Measurements from ENCODE around the gene ZNF407.

ZNF407 gene

DNA sequence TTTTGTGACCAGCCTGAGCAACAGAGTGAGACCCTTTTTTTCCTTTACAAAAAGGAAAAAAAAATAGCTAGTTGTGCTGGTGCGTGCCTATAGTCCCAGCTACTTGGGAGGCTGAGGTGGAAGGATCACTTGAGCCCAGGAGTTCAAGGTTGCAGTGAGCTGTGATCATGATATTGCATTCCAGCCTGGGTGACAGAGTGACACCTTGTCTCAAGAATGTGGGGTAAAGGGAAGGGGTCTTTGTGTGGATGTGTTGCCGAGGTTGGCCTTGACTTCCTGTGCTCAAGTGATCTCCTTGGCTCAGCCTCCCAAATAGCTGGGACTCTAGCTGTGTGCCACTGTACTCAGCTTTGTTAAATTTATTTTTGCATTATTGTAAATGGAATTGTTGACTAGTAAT lies 120.6 kb downstream of the ZNF407 start:
- DNase-seq (ENCODE audit: low read depth in 4 of 4, low spot score in 1 of 4), result no peak

DNA sequence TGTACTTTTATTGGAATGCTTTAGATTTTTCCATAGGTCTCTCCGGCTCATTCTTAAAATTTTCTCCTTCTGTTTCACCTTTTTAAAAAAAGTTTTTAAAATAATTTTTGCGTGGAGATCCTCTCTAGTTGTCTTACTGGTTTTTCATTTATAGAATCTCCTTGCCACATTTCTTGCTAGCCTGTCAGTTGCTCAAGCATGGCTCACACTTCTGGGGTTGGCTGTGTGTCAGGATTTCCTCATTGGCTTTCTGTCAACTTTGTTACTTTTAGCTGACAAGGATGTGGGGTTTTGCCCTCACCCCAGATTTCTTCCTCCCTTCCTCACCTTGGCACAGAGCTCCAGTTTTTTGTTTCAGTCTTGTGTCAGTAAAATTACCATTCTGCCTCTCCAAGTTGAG lies 124.6 kb downstream of the ZNF407 start:
- no peak for DNase-seq (ENCODE audit: low read depth in 4 of 4, low spot score in 1 of 4)

DNA sequence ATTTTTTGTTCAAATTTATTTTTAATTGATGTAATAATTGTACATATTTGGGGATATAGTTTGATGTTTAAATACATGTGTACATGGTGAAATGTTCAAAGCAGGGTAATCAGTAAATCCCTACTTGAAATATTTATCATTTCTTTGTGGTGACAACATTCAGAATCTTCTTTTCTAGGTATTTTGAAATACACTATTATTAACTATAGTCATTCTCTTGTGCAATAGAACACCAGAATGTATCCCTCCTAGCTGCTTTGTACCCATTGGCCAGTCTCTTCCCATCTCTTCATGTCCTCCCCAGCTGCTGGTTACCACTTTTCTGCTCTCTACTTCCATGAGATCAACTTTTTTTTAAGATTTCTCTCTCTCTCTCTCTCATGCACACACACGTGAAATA lies 126.5 kb downstream of the ZNF407 start:
- no peak for DNase-seq (ENCODE audit: low read depth in 4 of 4, low spot score in 1 of 4)

DNA sequence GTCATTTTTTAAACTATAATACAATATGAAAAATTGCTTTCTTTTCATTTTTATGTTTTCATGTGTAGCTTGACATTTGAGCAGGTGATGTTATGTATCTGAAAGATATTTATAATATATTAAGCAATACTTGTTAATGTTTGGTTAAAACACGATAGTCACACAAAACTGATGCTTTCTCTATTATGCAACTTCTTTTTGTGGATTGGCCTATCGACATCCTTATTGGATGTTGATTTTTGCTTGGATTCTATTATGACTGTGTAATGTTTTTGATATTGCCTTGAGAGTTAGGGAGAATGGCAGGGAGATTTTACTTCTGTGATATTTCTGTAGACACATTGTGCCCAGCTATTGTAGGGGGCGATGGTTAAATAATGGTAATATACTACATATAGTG lies 128.0 kb downstream of the ZNF407 start:
- no peak for DNase-seq (ENCODE audit: low read depth in 4 of 4, low spot score in 1 of 4)

DNA sequence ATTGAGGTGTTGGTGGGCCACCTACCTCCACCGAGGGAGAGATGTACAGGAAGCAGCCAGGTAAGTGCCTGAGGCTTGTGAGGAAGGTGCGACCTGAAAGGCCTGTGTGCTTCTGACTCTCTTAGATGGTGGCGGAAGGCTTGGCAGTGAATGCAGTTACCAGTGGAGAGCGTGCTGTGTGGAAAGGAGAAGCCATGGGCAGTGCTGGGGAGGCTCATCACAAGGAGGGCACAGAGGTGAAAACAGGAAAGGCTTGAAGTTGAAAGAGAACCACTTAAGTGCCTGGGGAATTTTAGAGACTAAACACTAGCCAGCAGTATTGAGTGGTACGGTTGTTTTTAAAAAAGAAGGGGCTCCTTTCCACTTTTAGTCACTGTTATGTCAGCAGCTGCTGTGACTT lies 130.9 kb downstream of the ZNF407 start:
- no peak for DNase-seq (ENCODE audit: low read depth in 4 of 4, low spot score in 1 of 4)

DNA sequence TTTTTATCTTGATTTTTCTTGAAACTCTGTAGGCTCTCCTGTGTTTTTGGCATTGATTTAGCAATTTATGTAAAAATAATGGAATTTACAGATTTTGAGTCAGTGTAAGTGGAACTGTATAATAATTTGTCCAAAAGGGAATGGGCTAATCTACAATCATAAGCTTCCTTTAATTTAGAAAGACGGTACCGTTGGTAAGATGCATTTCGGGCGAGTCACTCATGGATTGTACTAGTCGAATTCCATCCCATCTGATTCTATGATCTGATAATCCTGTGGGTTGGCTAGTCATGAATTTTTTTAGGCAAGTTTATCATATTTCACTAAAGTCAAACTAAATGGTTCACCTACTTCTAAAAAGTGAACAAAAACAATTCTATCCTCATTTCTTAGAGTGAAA lies 133.4 kb downstream of the ZNF407 start:
- DNase-seq (ENCODE audit: low read depth in 4 of 4, low spot score in 1 of 4), result no peak

DNA sequence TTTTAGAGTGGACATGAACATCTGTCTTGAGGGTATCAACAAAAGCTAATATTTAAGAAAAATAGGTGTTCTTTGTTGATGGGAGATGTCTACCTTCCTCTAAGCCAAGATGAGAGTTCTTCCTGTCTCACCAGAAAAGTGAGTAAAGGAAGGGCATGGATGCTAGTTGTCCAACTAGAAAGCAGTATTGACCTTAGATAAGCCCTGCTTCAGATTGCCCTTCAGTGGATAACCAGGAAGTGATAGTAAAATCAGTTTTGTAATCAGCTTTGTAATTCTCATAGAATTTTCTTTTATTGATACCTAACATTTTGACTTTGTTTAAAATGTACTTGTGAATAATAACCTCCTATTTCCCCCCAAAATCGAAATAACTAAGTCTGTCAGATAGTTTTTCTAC lies 134.7 kb downstream of the ZNF407 start:
- DNase-seq (ENCODE audit: low read depth in 4 of 4, low spot score in 1 of 4), result no peak

DNA sequence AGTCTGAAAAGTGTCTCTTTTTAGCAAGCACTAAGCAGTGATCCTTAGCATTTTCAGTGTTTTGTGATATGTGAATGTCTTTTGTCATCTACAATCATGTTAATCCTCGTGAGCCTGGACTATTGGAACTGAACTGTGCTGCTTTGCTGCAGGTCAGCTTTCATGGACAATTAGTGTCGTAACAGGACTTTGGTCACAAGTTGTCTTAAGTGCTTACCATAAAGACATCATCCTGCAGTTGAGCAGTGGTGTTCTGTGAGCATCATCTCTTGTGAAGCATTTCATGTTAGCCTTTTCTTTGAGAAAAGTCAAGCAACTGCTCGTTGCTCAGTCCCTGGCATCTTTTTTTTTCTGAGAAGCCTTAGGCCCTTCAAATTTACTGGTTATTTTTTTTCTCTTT lies 135.9 kb downstream of the ZNF407 start:
- DNase-seq (ENCODE audit: low read depth in 4 of 4, low spot score in 1 of 4), result no peak

DNA sequence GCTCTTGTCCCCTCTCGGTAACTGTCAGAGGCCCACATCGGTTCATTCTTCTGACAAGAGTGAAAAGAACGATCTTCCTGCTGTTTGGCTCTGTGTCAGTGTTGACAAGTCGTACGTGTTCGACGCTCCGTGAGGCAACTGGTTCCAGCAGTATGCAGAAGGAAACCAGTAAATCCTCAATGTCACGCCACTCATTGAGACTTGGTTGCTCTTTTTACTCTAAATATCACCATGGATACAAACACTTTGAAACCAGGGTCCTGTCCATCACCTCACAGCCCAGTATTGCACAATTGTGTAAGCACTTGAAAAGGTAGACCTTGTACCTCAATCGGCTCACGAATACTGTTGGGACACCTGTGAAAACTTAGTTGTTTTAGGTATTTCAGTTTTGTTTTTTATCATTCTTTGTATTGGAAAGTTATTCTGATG lies 136.4 kb downstream of the ZNF407 start:
- DNase-seq (ENCODE audit: low read depth in 4 of 4, low spot score in 1 of 4), result no peak

DNA sequence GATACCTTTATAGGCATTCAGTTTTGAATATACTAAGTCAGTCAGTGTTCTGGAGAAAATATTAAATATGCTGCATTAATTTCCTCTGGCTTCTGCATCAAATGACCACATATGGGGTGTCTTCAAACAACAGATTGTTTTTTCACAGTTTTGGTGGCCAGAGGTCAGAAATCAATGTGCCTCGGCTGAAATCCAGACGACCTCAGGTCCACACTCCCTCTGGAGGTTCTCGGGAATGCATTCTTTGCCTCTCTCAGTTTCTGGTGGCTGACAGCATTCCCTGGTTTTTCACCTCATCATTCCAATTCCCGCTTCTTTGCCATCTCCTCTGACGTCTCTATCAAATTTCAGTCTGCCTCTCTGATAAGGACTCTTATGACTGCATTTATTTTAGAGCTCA lies 142.3 kb downstream of the ZNF407 start:
- no peak for DNase-seq (ENCODE audit: low read depth in 4 of 4, low spot score in 1 of 4)

DNA sequence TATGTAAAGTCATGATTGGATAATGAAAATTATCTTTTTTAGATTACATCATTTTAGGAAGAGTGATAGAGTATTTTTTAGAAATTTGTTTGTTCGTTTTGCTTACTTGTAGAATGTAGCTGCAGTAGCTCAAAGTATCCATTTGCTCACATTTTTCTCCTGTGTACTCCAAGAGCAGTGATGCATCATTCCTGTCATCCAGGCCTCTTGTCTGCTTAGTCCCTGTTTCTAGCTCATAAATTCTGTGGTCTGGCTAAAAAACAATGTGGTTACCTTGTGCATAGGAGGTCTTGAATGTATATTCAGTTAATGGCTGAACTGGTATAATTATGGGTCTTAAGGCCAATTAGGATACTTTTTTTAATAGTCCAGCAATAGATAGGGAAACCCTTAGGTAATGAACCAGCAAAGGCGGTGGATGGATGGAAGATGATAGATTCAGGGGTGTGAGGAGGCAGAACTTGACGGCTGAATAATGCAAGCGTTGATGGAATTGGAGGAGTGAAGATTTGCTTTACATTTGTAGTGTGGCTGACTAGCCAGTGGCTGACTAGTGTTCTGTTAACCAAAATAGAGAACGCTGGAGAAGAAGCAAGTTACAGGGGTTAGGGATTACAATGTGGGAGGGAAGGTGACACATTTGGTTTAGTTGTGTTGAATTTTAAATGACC lies 145.0 kb downstream of the ZNF407 start:
- DNase-seq (ENCODE audit: low read depth in 4 of 4, low spot score in 1 of 4), result no peak

DNA sequence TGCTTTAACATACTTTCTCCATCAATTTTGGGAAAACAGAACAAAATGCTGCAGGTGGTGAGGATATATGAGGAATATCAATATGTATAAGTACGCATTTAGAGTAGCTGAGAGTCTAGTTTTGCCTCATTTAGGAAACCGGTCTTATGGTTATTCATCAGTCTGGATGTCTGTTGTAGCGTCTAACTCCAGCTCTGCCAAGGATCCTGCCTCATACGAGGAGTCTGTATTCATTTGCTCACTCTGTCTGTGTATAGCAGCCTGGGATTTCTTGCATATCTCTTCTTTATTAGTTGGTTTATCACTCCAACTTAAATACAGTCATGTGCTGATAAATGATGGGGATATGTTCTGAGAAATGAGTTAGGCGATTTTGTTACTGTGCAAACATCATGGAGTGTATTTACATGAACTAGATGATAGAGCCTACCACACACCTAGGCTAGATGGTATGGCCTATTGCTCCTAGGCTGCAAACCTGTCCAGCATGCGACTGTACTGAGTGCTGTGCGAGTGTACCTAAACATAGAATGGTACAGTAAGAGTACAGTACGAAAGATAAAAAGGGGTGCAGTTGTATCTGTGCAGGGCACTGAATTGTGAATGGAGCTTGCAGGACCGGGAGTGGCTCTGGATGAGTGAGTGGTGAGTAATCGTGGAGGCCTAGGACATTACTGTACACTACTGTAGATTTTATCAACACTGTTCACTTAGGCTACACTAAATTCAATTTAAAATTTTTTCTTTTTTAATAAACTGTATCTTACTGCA lies 148.1 kb downstream of the ZNF407 start:
- DNase-seq (ENCODE audit: low read depth in 4 of 4, low spot score in 1 of 4), result no peak

DNA sequence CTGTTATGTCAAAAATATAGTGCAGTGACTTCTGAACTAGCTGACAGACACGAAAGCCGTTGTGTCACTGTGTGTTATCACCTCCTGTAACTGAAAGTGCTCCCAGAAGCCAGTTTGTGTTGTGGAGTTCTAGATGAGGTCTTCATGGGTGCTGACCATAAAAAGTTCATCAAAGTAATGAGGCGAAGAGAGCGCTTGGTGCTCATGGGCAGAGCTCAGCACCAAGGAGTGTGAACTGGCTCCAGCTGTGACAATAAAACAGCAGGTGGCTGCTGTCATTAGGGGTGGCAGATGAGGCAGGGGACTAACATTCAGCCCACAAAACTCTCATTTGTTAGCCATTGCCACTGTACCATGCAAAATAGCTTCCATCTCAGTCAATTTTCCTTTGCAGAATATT lies 151.1 kb downstream of the ZNF407 start:
- DNase-seq (ENCODE audit: low read depth in 4 of 4, low spot score in 1 of 4), result no peak

DNA sequence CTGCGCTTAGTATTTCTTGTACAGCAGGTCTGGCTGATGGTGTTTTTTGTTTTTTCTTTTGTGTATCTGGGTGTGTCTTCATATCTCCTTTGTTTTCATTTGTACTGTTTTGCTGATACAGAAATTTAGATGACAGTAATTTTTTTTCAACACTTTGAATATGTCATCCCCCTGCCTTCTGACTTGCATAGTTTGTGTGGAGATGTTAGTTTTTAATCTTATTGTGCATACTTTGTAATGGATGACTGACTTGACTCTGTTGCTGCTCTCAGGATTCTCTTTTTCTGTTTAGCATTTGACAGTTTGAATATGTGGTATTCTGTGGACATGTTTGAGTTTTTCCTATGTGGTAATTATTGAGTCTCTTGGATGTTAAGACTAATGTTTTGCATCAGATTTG lies 161.3 kb downstream of the ZNF407 start:
- no peak for DNase-seq (ENCODE audit: low read depth in 4 of 4, low spot score in 1 of 4)

DNA sequence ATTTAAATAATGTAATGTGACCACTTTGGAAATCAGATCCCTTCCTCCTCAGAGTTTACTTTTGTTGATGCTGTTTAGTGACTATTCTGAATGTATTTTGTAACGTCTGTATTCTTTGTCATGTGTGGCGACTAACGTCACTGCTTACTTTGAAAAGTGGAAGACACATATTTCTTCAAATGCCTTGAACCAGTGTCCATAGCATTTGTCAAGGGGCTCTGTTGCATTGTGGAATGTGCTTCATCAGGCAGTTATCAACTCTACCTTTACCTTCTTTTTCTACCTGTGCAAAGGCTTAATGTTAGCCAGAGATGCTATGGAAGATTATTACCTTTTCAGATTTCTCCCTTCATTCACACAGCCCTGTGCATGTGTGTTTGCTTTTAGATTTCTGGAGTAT lies 162.4 kb downstream of the ZNF407 start:
- no peak for DNase-seq (ENCODE audit: low read depth in 4 of 4, low spot score in 1 of 4)

DNA sequence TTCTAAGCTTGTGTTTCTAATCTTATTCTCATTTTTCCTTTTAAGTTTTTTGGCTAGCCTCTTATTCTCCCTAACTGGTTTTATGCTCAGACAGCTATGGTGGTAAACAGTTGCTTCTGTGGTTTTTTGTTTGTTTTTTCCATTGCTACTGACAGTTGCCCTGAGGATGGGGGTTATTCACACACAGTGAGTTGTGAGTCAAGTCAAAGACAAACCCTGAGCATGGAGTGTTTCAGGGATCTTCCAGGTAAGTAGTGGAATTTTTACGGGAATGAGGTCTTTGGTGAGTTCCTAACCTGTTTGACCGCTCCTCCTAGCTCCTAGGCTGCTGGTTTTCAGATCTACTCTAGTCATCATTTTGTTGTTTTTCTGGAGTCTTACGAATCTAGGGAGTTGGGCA lies 162.8 kb downstream of the ZNF407 start:
- no peak for DNase-seq (ENCODE audit: low read depth in 4 of 4, low spot score in 1 of 4)

DNA sequence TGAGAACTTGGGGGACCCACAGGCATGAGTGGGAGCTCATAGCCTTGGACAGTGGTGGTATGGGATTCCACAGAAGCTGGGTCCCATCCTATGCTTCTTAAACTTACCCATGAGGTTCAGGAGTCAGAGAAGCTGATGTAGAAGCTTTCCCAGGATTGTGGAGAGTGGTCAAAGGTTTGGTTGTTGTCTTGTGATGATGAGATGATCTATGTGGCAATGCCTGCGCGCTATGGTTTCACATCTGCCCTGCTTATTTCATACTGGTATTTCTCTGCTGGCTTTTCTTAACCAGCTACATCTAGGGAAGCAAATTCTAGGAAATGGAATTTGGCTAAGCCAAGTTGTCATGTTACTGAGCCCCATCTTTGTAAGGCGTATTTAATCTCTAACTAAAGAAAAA lies 168.6 kb downstream of the ZNF407 start:
- DNase-seq (ENCODE audit: low read depth in 4 of 4, low spot score in 1 of 4), result no peak

DNA sequence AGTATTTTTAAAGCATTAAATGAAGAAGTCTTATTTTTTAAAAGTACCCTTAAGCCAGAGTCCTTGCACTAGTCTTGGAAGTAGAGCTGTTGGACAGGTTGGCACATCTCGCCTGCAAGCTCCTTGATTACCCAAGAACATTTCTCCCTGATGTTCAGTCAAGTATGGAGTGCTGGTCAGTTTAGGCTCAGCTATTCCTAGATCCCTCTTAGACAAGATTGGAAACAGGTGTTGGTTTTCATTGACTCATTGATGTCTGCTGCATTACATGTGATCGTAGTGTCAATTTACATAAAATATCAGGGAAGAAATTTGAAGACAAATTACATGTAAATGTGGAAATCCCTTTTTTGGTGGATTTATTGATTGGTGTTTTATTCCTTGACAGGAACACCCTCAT lies 170.4 kb downstream of the ZNF407 start:
- DNase-seq (ENCODE audit: low read depth in 4 of 4, low spot score in 1 of 4), result no peak

DNA sequence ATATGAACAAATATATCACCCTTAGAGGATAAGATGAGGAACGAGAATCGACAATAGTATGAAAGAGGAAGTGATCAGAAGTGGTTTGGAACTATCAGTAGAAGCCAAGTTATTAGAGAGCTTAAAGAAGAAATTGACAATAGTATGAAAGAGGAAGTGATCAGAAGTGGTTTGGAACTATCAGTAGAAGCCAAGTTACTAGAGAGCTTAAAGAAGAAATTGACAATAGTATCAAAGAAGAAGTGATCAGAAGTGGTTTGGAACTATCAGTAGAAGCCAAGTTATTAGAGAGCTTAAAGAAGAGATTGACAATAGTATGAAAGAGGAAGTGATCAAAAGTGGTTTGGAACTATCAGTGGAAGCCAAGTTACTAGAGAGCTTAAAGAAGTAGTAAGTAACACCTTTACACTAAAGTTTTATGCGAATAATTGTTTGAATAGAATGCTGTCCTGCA lies 175.5 kb downstream of the ZNF407 start:
- no peak for DNase-seq (ENCODE audit: low read depth in 4 of 4, low spot score in 1 of 4)

DNA sequence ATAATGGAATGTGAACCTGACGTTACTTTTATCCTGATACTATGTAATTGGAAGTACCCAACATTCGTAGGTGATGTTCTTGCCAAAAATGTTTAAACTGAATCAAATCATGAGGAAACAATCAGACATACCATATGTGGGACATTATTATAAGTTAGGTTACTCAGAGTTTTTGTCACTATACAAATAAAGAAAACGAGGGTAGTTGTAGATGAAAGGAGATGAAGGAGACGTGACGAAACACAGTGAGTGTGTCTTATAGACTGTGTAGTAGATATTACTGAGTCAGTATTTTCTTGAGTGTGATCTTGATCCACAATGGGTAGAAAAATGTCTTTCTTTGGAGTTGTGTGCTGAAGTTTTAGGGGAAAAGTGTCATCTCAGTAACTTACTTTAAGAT lies 176.8 kb downstream of the ZNF407 start:
- no peak for DNase-seq (ENCODE audit: low read depth in 4 of 4, low spot score in 1 of 4)

DNA sequence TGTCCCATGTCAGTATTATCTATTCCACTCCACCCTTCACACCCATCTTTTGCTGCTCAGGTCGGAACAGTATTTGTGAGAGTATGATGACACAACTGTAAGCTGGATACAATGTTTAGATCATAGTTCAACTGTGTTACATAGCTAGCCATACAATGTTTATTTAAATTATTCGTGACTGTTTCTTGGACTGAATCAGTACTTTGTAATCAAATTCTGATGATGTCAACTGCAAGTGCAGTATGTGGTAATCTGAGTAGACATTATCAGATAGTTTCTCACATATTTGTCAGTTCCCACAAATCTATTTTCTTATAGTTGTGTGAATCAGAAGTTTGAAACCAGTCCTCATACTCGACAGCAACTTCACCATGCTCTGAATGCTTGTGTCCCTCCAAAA lies 177.6 kb downstream of the ZNF407 start:
- no peak for DNase-seq (ENCODE audit: low read depth in 4 of 4, low spot score in 1 of 4)

DNA sequence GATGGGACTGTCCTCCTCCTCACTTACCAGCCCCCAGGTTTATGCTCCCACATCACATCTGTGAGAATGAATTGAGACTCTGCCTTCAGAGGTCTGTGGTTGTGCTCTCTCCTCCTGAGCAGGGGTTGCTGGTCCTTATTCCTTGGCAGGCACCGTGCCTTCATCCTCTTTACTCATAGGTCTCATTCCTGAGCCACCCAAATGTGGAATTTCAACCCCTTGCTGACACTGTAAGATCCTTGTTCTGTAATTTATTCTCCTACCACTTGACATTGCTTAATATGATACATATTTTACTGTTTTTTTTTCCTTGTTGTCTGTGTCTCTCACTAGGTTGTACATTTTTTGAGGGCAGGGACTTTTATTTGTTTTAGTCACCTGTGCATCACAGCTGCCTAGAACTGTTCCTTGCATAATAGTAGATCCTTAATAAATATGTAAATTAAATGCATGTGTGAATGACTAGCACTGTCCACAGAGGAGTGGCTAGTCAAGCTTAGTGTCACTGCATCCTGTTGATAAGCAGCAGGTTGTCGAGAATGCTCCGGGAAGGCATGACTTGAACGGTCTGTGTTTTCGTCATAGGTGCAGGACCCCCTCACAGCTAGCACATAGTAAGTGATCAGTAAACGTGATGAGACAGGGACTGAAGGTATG lies 180.6 kb downstream of the ZNF407 start:
- no peak for DNase-seq (ENCODE audit: low read depth in 4 of 4, low spot score in 1 of 4)
